HepG2 (cell line): ENCODE measurements around the gene SSH3. TPM values are rescaled to one million over a fixed set of nuclear protein-coding genes. Genes with fewer than 3 reads are reported as not detected.

Source experiments
- AGO2 ChIP-seq: fragments of 200-400 bp; formaldehyde crosslinking; optimal IDR thresholded peaks from 2 replicates; pipeline ENCODE3; 2017; ENCODE audit warnings: mild to moderate bottlenecking, low read depth, low read length, moderate library complexity
- ATF1 ChIP-seq: IDR thresholded peaks from 2 replicates; pipeline ENCODE4 v1.6.1; 2016; ENCODE audit warnings: mild to moderate bottlenecking, control low read depth
- GLI4 ChIP-seq: sonication (generic); formaldehyde crosslinking; IDR thresholded peaks from 2 replicates; pipeline ENCODE4 v1.5.1; 2020; ENCODE audit warnings: missing genetic modification reagents, mild to moderate bottlenecking, moderate library complexity, borderline replicate concordance
- HOXA3 ChIP-seq: sonication (generic); formaldehyde crosslinking; IDR thresholded peaks from 2 replicates; pipeline ENCODE4 v1.5.0; 2020; ENCODE audit warnings: missing genetic modification reagents
- KDM2A ChIP-seq: sonication (generic); formaldehyde crosslinking; IDR thresholded peaks from 2 replicates; pipeline ENCODE4 v1.4.0; 2020; ENCODE audit warnings: low read depth, missing genetic modification reagents, borderline replicate concordance
- KMT2B ChIP-seq: IDR thresholded peaks from 2 replicates; pipeline ENCODE4 v1.6.1; 2016; ENCODE audit warnings: missing genetic modification reagents, missing compliant biosample characterization
- MED1 ChIP-seq: sonication (generic); formaldehyde crosslinking; IDR thresholded peaks from 2 replicates; pipeline ENCODE4 v1.4.0; 2020; ENCODE audit warnings: missing genetic modification reagents
- MED13 ChIP-seq: sonication (generic); formaldehyde crosslinking; IDR thresholded peaks from 2 replicates; pipeline ENCODE4 v1.5.0; 2020; ENCODE audit warnings: missing genetic modification reagents
- MEIS1 ChIP-seq: sonication (generic); formaldehyde crosslinking; IDR thresholded peaks from 2 replicates; pipeline ENCODE4 v1.9.0; 2021; ENCODE audit warnings: mild to moderate bottlenecking, missing genetic modification reagents, moderate library complexity, borderline replicate concordance
- NPAS2 ChIP-seq: sonication (generic); formaldehyde crosslinking; IDR thresholded peaks from 2 replicates; pipeline ENCODE4 v1.8.0; 2022; ENCODE audit warnings: mild to moderate bottlenecking, missing genetic modification reagents, borderline replicate concordance
- RARG ChIP-seq: sonication (generic); formaldehyde crosslinking; IDR thresholded peaks from 2 replicates; pipeline ENCODE4 v1.4.0; 2020; ENCODE audit warnings: low read depth, mild to moderate bottlenecking, missing genetic modification reagents
- SCMH1 ChIP-seq: sonication (generic); formaldehyde crosslinking; IDR thresholded peaks from 2 replicates; pipeline ENCODE4 v1.9.0; 2021; ENCODE audit warnings: missing genetic modification reagents, mild to moderate bottlenecking, borderline replicate concordance
- SKI ChIP-seq: fragments of 450-650 bp; IDR thresholded peaks from one replicate; pipeline ENCODE4 v1.6.1; 2018; ENCODE audit warnings: mild to moderate bottlenecking; ENCODE audit not compliant: partially characterized antibody
- SMARCC2 ChIP-seq: fragments of 450-650 bp; IDR thresholded peaks from 2 replicates; pipeline ENCODE4 v1.6.1; 2017; ENCODE audit warnings: antibody characterized with exemption, mild to moderate bottlenecking
- SMARCE1 ChIP-seq: fragments of 450-650 bp; IDR thresholded peaks from 2 replicates; pipeline ENCODE4 v1.6.1; 2017; ENCODE audit warnings: borderline replicate concordance
- SOX5 ChIP-seq: IDR thresholded peaks from 2 replicates; pipeline ENCODE4 v1.6.1; 2016; ENCODE audit warnings: borderline replicate concordance
- YEATS4 ChIP-seq: sonication (generic); formaldehyde crosslinking; IDR thresholded peaks from 2 replicates; pipeline ENCODE4 v1.4.0; 2020; ENCODE audit warnings: missing genetic modification reagents, borderline replicate concordance
- ZKSCAN8 ChIP-seq: IDR thresholded peaks from 2 replicates; pipeline ENCODE4 v1.6.1; 2016; ENCODE audit warnings: borderline replicate concordance, missing genetic modification reagents, missing compliant biosample characterization
- ZNF230 ChIP-seq: sonication (generic); formaldehyde crosslinking; IDR thresholded peaks from 2 replicates; pipeline ENCODE4 v1.4.0; 2020; ENCODE audit warnings: mild to moderate bottlenecking, missing genetic modification reagents
- ZNF253 ChIP-seq: sonication (generic); formaldehyde crosslinking; IDR thresholded peaks from 2 replicates; pipeline ENCODE4 v1.8.0; 2022; ENCODE audit warnings: mild to moderate bottlenecking, missing genetic modification reagents, borderline replicate concordance
- ZNF264 ChIP-seq: sonication (generic); formaldehyde crosslinking; IDR thresholded peaks from 2 replicates; pipeline ENCODE4 v1.4.0; 2020; ENCODE audit warnings: missing genetic modification reagents
- ZNF614 ChIP-seq: IDR thresholded peaks from 2 replicates; pipeline ENCODE4 v1.6.1; 2018; ENCODE audit warnings: missing biosample characterization, missing genetic modification reagents, inconsistent platforms, borderline replicate concordance
- ZNF761 ChIP-seq: sonication (generic); formaldehyde crosslinking; conservative IDR thresholded peaks from 2 replicates; pipeline ENCODE4 v1.4.0; 2020; ENCODE audit warnings: mild to moderate bottlenecking, missing genetic modification reagents
- polyA plus RNA-seq, 8 experiments: library from polyadenylated mRNA; depleted of rRNA in 3 of 8; stranded (reverse) in 7 of 8; unstranded in 1 of 8; fragments of >200 nt; fragmentation: Illumina TruSeq in 4 of 8; extraction: Trizol in 4 of 8; gene quantifications; 2 replicates each; pipeline versions ENCODE4 v1.2.1 to v1.2.3, GENCODE V29; 2011 to 2016; ENCODE audit warnings: low read depth in 4 of 8, missing spikeins in 1 of 8, mixed read lengths in 1 of 8; ENCODE audit not compliant: insufficient read depth in 1 of 8
- total RNA-seq, 5 experiments: library from RNA; depleted of rRNA; stranded (reverse); fragments of >200 nt; fragmentation: Illumina TruSeq; extraction: Trizol; gene quantifications; 2 replicates each; pipeline ENCODE4 v1.2.3, GENCODE V29; 2016; ENCODE audit warnings: low read depth in 1 of 5
- TF ChIP-seq, protein P1 (sequence below): sonication (generic); formaldehyde crosslinking; IDR thresholded peaks from 2 replicates; pipeline ENCODE4 v1.5.0; 2020; ENCODE audit warnings: mild to moderate bottlenecking, missing genetic modification reagents
- TF ChIP-seq, protein P2 (sequence below): sonication (generic); formaldehyde crosslinking; IDR thresholded peaks from 2 replicates; pipeline ENCODE4 v1.5.0; 2020; ENCODE audit warnings: missing genetic modification reagents, mild to moderate bottlenecking, borderline replicate concordance
- TF ChIP-seq, protein P3 (sequence below): sonication (generic); formaldehyde crosslinking; IDR thresholded peaks from 2 replicates; pipeline ENCODE4 v1.8.0; 2022; ENCODE audit warnings: mild to moderate bottlenecking, missing genetic modification reagents, borderline replicate concordance
- TF ChIP-seq, protein P4 (sequence below): IDR thresholded peaks from 2 replicates; pipeline ENCODE4 v1.6.1; 2016; ENCODE audit warnings: missing compliant biosample characterization, missing genetic modification reagents, borderline replicate concordance

SSH3 gene
- total and polyA plus RNA-seq, 2 of the 13 experiments (the other 11 are each of a cell fraction or from before 2014, with no cell fraction given) = 12.4 to 18.8 TPM

DNA sequence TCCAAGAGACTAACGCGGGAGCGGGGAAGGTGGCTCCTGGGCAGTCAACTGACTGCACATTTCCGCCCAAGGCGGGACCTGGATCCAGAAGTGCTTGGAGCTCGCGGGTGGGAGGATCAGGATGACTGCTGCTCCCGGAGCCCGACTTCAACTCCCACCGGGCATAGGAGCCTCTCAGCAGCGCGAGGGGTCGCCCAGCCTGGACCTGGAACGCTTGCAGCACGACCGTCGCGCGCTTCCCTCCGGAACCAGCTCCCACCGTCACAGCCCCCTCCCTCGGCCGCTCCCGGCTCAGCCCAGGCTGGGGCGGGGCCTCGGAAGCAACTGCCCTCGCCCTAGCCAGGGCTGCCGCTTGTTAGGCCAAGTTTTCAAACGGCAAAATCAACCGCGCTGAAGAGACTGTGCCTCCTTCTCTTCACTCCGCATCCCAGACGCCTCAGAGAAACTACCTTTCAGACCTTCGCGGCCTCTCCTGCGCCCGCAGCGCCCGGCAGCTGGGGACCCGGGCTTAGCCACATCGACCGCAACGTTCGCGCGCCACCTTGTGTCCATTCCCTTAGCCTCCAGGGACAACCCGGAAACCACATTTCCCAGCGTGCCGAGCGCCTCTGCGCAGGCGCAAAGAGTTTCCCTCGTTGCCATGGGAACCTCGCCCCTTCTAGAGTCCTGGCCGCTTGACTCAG lies 14.0 kb downstream of the SSH3 start (continued):
- TF ChIP-seq, protein P1, sequence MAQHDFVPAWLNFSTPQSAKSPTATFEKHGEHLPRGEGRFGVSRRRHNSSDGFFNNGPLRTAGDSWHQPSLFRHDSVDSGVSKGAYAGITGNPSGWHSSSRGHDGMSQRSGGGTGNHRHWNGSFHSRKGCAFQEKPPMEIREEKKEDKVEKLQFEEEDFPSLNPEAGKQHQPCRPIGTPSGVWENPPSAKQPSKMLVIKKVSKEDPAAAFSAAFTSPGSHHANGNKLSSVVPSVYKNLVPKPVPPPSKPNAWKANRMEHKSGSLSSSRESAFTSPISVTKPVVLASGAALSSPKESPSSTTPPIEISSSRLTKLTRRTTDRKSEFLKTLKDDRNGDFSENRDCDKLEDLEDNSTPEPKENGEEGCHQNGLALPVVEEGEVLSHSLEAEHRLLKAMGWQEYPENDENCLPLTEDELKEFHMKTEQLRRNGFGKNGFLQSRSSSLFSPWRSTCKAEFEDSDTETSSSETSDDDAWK (CRISPR knock-in tag) = no peak
- peak; percentile 19; the same call in 1 of the 2 replicates for TF ChIP-seq ZNF230 (CRISPR knock-in tag)
- no peak; the same call in 1 of the 2 replicates for TF ChIP-seq MEIS1
- TF ChIP-seq SCMH1 (CRISPR knock-in tag) = no peak
- TF ChIP-seq ZKSCAN8 (CRISPR knock-in tag) = 0 out of 2 replicates have a peak, but pooled peaks have one; percentile 51
- TF ChIP-seq, protein P2, sequence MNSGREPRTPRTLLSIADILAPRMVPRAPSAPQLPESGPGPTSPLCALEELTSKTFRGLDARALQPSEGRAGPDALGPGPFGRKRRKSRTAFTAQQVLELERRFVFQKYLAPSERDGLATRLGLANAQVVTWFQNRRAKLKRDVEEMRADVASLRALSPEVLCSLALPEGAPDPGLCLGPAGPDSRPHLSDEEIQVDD (CRISPR knock-in tag) = no peak
- TF ChIP-seq ATF1 (CRISPR knock-in tag) = no peak
- no peak for TF ChIP-seq NPAS2 (CRISPR knock-in tag)
- 0 out of 2 replicates have a peak, but pooled peaks have one; percentile 34 for TF ChIP-seq MED1 (CRISPR knock-in tag)
- TF ChIP-seq ZNF264 (CRISPR knock-in tag) = no peak
- no peak for TF ChIP-seq SMARCE1
- TF ChIP-seq GLI4 (CRISPR knock-in tag) = 0 out of 2 replicates have a peak, but pooled peaks have one; percentile 29
- TF ChIP-seq SOX5 (CRISPR knock-in tag) = 0 out of 2 replicates have a peak, but pooled peaks have one; percentile 29
- TF ChIP-seq, protein P3, sequence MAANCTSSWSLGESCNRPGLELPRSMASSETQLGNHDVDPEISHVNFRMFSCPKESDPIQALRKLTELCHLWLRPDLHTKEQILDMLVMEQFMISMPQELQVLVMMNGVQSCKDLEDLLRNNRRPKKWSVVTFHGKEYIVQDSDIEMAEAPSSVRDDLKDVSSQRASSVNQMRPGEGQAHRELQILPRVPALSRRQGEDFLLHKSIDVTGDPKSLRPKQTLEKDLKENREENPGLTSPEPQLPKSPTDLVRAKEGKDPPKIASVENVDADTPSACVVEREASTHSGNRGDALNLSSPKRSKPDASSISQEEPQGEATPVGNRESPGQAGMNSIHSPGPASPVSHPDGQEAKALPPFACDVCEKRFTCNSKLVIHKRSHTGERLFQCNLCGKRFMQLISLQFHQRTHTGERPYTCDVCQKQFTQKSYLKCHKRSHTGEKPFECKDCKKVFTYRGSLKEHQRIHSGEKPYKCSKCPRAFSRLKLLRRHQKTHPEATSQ = no peak
- TF ChIP-seq SKI = peak; percentile 63
- no peak for TF ChIP-seq SMARCC2
- TF ChIP-seq ZNF614 (CRISPR knock-in tag) = peak; percentile 64; the same call in 1 of the 2 replicates
- no peak for TF ChIP-seq RARG (CRISPR knock-in tag)
- peak; percentile 56; the same call in 1 of the 2 replicates for TF ChIP-seq HOXA3
- no peak for TF ChIP-seq ZNF761
- TF ChIP-seq KMT2B (CRISPR knock-in tag) = peak; percentile 78
- TF ChIP-seq, protein P4, sequence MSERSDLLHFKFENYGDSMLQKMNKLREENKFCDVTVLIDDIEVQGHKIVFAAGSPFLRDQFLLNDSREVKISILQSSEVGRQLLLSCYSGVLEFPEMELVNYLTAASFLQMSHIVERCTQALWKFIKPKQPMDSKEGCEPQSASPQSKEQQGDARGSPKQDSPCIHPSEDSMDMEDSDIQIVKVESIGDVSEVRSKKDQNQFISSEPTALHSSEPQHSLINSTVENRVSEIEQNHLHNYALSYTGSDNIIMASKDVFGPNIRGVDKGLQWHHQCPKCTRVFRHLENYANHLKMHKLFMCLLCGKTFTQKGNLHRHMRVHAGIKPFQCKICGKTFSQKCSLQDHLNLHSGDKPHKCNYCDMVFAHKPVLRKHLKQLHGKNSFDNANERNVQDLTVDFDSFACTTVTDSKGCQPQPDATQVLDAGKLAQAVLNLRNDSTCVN (CRISPR knock-in tag) = peak; percentile 62; the same call in 1 of the 2 replicates
- no peak for TF ChIP-seq AGO2
- no peak for TF ChIP-seq MED13 (CRISPR knock-in tag)
- TF ChIP-seq KDM2A (CRISPR knock-in tag) = peak; percentile 92
- TF ChIP-seq YEATS4 (CRISPR knock-in tag) = peak; percentile 69
- TF ChIP-seq ZNF253 (CRISPR knock-in tag) = no peak
